Hepatocyte (in vitro differentiated cells): Measurements from ENCODE around the gene MGARP. TPM values are rescaled to one million over a fixed set of nuclear protein-coding genes. Genes with fewer than 3 reads are reported as not detected.
A peak's percentile ranks its signal among the peaks of the same experiment; 100 is the strongest.
"Not testable (repeated sequence)": the region's sequence is repeated elsewhere in the genome, so short reads cannot be mapped to it uniquely, and the experiment has no call there.

Experiments used
- DNase-seq: peaks from one replicate; pipeline ENCODE4 v3.0.0-alpha.2; 2016; ENCODE audit warnings: low spot score
- H2AFZ ChIP-seq: fragments of 200-600 bp; sonication (generic); 2 replicates; pipeline ENCODE4 v1.6.0; 2016; ENCODE audit warnings: antibody characterized with exemption, mild to moderate bottlenecking
- H3K27ac ChIP-seq: fragments of 200-600 bp; sonication (generic); 2 replicates; pipeline ENCODE4 v1.5.1; 2016; ENCODE audit warnings: mild to moderate bottlenecking
- H3K27me3 ChIP-seq: fragments of 200-600 bp; sonication (generic); 2 replicates; pipeline ENCODE4 v1.6.1; 2016
- H3K36me3 ChIP-seq: fragments of 200-600 bp; sonication (generic); replicated peaks from 2 replicates; pipeline ENCODE4 v1.5.1; 2016; ENCODE audit warnings: low read depth; ENCODE audit not compliant: insufficient read depth
- H3K4me1 ChIP-seq: fragments of 200-600 bp; sonication (generic); 2 replicates; pipeline ENCODE4 v1.5.1; 2016; ENCODE audit warnings: mild to moderate bottlenecking, moderate library complexity; ENCODE audit not compliant: insufficient read depth
- H3K4me2 ChIP-seq: fragments of 200-600 bp; sonication (generic); 2 replicates; pipeline ENCODE4 v1.6.0; 2016
- H3K4me3 ChIP-seq: fragments of 200-600 bp; sonication (generic); 2 replicates; pipeline ENCODE4 v1.5.1; 2016; ENCODE audit warnings: mild to moderate bottlenecking
- H3K79me2 ChIP-seq: fragments of 200-600 bp; sonication (generic); 2 replicates; pipeline ENCODE4 v1.6.0; 2017; ENCODE audit warnings: mild to moderate bottlenecking
- H3K9me2 ChIP-seq: fragments of 200-600 bp; sonication (generic); replicated peaks from 2 replicates; pipeline ENCODE4 v1.6.0; 2017; ENCODE audit warnings: mild to moderate bottlenecking; ENCODE audit not compliant: insufficient read depth
- H3K9me3 ChIP-seq: fragments of 200-600 bp; sonication (generic); 2 replicates; pipeline ENCODE4 v1.5.1; 2016; ENCODE audit warnings: low read depth, mild to moderate bottlenecking
- H4K20me1 ChIP-seq: fragments of 200-600 bp; sonication (generic); 2 replicates; pipeline ENCODE4 v1.6.0; 2016; ENCODE audit warnings: mild to moderate bottlenecking; ENCODE audit not compliant: insufficient read depth, poor library complexity, severe bottlenecking
- CTCF ChIP-seq: fragments of 200-600 bp; sonication (generic); IDR thresholded peaks from 2 replicates; pipeline ENCODE4 v1.5.1; 2016; ENCODE audit warnings: antibody characterized with exemption, mild to moderate bottlenecking; ENCODE audit not compliant: poor library complexity
- EZH2 ChIP-seq: fragments of 200-600 bp; sonication (generic); IDR thresholded peaks from 2 replicates; pipeline ENCODE4 v1.6.1; 2016; ENCODE audit warnings: antibody characterized with exemption, mild to moderate bottlenecking, borderline replicate concordance
- EZH2phosphoT487 ChIP-seq: fragments of 200-600 bp; sonication (generic); IDR thresholded peaks from one replicate; pipeline ENCODE4 v1.6.1; 2018; ENCODE audit warnings: antibody characterized with exemption, mild to moderate bottlenecking, low read depth, moderate library complexity; ENCODE audit not compliant: unreplicated experiment, severe bottlenecking
- WGBS: methylation state at CpG from one replicate; pipeline ENCODE4 v1.1.6; 2016; ENCODE audit warnings: low lambda C conversion rate; ENCODE audit errors: missing lambda C conversion rate; 5-methylcytosine and 5-hydroxymethylcytosine counted together
- polyA plus RNA-seq: library from polyadenylated mRNA; unstranded; fragments of >200 nt; fragmentation: Nextera tagmentation; extraction: Ambion mirVana; gene quantifications from 2 replicates; pipeline ENCODE4 v1.2.1, GENCODE V29; 2016
- total RNA-seq: library from RNA; depleted of rRNA; stranded (reverse); fragments of >200 nt; gene quantifications from 2 replicates; pipeline ENCODE4 v1.2.3, GENCODE V29; 2014

MGARP gene
- total and polyA plus RNA-seq, 2 experiments from 2014 or later, result 0.90 to 4.3 TPM

- Histone ChIP-seq H3K4me2 (peak overlapping the region; percentile 66), H3K79me2 (no peaks in the 10 kb centered on the region), H3K4me1 (no peaks in the 10 kb centered on the region), H2AFZ (no peak overlapping the region), H3K27me3 (no peaks in the 10 kb centered on the region), H4K20me1 (no peaks in the 10 kb centered on the region), H3K9me3 (no peaks in the 10 kb centered on the region), H3K27ac (no peak overlapping the region), H3K9me2 (no peaks in the 10 kb centered on the region), H3K36me3 (no peaks in the 10 kb centered on the region), H3K4me3 (no peak overlapping the region)
- no peak for DNase-seq
- TF ChIP-seq CTCF (no peak), EZH2phosphoT487 (no peak), EZH2 (no peak)
- 37% methylated on average over 3 of the region's 3 CpGs for WGBS
Measured at GRCh38 chr4:139265654-139266053, 14.4 kb downstream of the MGARP start.

DNA sequence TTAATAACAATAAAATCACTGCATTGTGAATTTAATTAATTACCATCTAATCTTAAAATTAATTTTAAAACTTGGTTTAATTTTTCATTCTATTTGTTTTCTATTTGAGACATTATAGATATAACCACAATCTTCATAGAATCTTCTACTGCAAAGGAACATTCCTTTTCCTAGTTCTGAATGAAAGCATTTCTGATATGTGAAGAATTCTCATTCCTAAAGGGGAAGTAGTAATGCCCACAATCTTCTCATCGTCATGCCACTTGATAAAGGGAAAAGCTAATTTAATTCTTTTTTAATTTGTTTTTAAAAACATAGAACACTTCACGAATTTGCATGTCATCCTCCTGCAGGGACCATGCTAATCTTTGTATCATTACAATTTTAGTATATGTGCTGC, 23.7 kb downstream of the MGARP start:
- no peaks in the 10 kb centered on the region for H3K4me1 ChIP-seq
- no peaks in the 10 kb centered on the region for H3K79me2 ChIP-seq
- no peak overlapping the region for H3K27ac ChIP-seq
- no peak for DNase-seq
- H3K4me3 ChIP-seq, result no peak overlapping the region
- H3K36me3 ChIP-seq, result no peaks in the 10 kb centered on the region
- no peaks in the 10 kb centered on the region for H3K27me3 ChIP-seq
- no peak overlapping the region for H3K4me2 ChIP-seq
- no peaks in the 10 kb centered on the region for H3K9me3 ChIP-seq
- no peaks in the 10 kb centered on the region for H4K20me1 ChIP-seq
- TF ChIP-seq EZH2phosphoT487 (no peak), CTCF (no peak), EZH2 (no peak)
- WGBS, result 66% methylated on average over 2 of the region's 2 CpGs
- no peaks in the 10 kb centered on the region for H3K9me2 ChIP-seq
- no peak overlapping the region for H2AFZ ChIP-seq

DNA sequence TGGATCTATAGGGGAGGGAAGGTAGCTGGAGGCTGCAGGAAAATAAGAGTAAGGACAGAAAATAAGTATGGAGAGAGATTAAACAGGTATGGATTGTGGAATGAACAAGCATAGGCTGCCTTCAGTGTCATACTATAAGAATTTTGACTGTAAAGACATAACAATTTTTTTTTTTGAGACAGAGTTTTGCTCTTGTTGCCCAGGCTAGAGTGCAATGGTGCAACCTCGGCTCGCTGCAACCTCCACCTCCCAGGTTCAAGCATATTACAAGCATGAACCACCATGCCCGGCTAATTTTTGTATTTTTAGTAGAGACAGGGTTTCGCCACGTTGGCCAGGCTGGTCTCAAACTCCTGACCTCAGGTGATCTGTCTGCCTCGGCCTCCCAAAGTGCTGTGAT, 24.4 kb downstream of the MGARP start:
- H3K27ac ChIP-seq, H3K36me3 ChIP-seq, H3K4me2 ChIP-seq, H2AFZ ChIP-seq, H3K4me1 ChIP-seq, H3K4me3 ChIP-seq, H3K9me2 ChIP-seq, H3K79me2 ChIP-seq, H3K27me3 ChIP-seq, H3K9me3 ChIP-seq, DNase-seq, H4K20me1 ChIP-seq: not testable (repeated sequence)
- 96% methylated on average over 6 of the region's 6 CpGs for WGBS

DNA sequence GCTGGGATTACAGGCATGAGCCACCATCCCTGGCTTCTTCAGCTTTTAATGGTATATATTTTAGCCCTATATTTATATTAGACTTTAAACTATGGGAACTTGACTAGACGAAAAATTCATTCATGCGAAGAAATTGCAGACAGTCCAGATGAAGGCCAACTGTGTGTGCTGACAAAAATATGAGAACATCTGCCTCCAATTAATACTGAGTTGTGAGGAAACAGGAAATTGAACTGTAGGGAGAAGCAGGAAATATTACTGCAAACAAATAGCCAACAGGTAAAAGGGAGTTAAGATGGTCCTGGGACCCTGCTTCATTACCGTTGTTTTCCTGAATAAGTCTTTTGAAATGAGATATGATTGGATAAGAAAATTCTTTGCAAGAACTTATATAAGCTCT, 26.3 kb downstream of the MGARP start:
- Histone ChIP-seq H2AFZ (no peak overlapping the region), H4K20me1 (no peaks in the 10 kb centered on the region), H3K4me3 (no peak overlapping the region), H3K27ac (no peak overlapping the region), H3K9me3 (no peaks in the 10 kb centered on the region), H3K4me2 (no peak overlapping the region), H3K79me2 (no peaks in the 10 kb centered on the region), H3K4me1 (no peaks in the 10 kb centered on the region), H3K9me2 (no peaks in the 10 kb centered on the region), H3K36me3 (no peaks in the 10 kb centered on the region), H3K27me3 (no peaks in the 10 kb centered on the region)
- no peak for DNase-seq
- WGBS, result 91% methylated on average over 3 of the region's 3 CpGs
- no peak for TF ChIP-seq EZH2phosphoT487
- TF ChIP-seq CTCF, result no peak
- no peak for TF ChIP-seq EZH2
